ENCODE data around the gene CLSTN2. TPM values are rescaled to one million over a fixed set of nuclear protein-coding genes. Genes with fewer than 3 reads are reported as not detected.

The CLSTN2 gene
- total RNA-seq, 1 donor = not detected

DNA sequence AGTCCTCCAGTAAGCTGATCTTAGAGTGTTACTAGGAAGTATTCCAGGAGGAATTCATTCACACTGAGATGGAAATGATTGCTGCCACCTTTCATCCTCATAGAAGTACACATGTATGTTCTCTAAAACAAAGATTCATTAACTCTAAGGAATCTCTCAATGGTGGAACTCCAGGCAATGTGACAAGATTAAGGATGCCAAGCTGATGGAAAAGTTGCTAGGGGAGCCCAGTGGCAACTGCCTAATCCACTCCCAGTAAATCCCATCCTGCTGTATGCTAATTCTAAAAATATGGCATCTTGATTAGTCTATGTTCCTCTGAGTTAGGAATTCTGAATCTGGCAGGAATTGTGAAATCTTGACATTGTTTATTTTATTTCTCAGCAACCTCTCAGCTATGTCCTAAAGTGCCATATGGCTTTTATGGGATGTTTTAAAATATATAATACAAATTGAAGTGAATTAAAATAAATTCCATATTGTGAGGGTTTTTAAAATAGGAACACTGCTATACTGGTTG is 532.9 kb downstream of the CLSTN2 start:
- Histone ChIP-seq H3K4me3 (ENCODE audit: low read length) (no peak overlapping the region), H3K4me1 (ENCODE audit: insufficient read depth, low read length) (no peaks in the 10 kb centered on the region), H3K27me3 (ENCODE audit: insufficient read depth, low read length) (no peaks in the 10 kb centered on the region), H3K9me3 (ENCODE audit: low read depth, low read length) (no peaks in the 10 kb centered on the region)

DNA sequence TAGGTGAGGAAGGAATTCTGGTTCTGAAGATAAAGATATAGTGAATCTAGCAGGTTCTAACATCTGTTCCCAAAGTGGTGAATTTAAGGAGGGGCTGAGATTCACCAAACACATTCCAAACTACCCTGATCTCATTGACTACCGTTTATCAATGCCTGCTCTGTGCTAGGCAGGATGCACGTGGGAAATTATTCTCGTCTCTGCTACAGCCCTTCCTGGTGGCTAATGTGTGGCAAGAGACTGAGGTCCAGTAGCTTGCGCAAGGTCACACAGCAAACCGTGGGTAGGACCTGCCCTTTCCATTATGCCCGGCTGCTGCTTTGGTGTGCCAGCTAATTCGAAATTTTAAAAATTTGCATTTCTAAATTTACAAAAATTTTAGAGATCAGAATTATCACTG is 533.4 kb downstream of the CLSTN2 start:
- Histone ChIP-seq H3K4me3 (ENCODE audit: low read length) (no peak overlapping the region), H3K9me3 (ENCODE audit: low read depth, low read length) (no peaks in the 10 kb centered on the region), H3K27me3 (ENCODE audit: insufficient read depth, low read length) (no peaks in the 10 kb centered on the region), H3K4me1 (ENCODE audit: insufficient read depth, low read length) (no peaks in the 10 kb centered on the region)

DNA sequence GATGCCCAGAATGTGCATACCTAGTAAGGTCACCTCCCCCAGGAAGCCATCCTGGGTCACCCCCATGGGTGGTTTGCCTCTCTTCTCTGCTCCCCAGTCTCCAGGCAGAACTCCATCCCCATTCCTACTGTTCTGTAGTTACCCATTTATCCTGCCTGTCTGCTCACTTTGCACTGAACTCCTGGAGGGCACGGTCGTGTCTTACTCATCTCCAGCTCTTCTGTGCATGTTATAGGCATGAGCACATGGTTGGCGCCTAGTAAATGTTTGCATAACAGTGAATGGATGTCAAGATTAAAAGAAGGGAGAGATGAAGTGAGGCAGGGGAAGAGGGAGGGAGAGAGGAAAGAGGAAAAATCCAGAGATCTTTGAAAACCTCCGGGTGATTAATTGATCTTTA is 534.5 kb downstream of the CLSTN2 start:
- no peaks in the 10 kb centered on the region for H3K9me3 ChIP-seq (ENCODE audit: low read depth, low read length)
- H3K27me3 ChIP-seq (ENCODE audit: insufficient read depth, low read length) = no peaks in the 10 kb centered on the region
- no peaks in the 10 kb centered on the region for H3K4me1 ChIP-seq (ENCODE audit: insufficient read depth, low read length)
- H3K4me3 ChIP-seq (ENCODE audit: low read length) = no peak overlapping the region

DNA sequence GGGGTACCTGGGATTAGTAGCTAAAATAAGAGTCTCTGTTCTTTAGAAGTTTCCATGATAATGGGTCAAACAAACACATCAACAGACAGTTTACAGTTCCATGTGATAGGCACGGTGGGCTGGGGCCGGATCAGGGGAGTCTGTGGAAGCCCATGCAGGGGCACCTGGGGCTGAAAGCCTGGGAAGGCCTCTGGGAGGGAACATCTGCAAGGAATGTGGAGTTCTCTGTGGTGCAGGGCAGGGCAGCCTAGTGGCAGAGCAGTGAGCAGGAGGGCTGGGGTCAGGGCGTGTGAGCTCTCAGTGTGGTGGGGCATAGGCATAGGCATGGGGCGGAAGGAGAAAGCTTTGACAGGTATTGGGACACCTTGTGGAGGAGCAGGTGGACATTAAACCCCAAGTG is 535.2 kb downstream of the CLSTN2 start:
- Histone ChIP-seq H3K4me1 (ENCODE audit: insufficient read depth, low read length) (no peaks in the 10 kb centered on the region), H3K27me3 (ENCODE audit: insufficient read depth, low read length) (no peaks in the 10 kb centered on the region), H3K9me3 (ENCODE audit: low read depth, low read length) (no peaks in the 10 kb centered on the region), H3K4me3 (ENCODE audit: low read length) (no peak overlapping the region)

DNA sequence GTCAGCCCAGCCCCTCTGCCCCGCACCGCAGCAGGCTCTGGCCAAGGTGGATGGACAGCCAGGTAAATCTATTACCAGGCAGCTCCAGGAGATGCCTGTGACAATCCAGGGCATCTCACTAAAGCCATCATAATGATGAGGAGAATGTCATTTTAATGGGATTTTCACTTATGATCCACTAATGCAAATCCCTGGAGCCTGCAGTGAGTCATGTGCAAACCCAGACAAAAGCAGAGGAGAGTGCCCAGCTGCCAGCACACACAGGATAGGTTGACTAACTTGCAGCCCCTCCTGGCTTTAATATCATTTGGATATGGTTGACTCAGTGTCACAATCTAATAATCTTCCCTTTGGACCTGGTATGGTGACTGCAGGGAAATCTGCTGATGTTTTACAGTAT is 536.0 kb downstream of the CLSTN2 start:
- H3K27me3 ChIP-seq (ENCODE audit: insufficient read depth, low read length) = no peaks in the 10 kb centered on the region

DNA sequence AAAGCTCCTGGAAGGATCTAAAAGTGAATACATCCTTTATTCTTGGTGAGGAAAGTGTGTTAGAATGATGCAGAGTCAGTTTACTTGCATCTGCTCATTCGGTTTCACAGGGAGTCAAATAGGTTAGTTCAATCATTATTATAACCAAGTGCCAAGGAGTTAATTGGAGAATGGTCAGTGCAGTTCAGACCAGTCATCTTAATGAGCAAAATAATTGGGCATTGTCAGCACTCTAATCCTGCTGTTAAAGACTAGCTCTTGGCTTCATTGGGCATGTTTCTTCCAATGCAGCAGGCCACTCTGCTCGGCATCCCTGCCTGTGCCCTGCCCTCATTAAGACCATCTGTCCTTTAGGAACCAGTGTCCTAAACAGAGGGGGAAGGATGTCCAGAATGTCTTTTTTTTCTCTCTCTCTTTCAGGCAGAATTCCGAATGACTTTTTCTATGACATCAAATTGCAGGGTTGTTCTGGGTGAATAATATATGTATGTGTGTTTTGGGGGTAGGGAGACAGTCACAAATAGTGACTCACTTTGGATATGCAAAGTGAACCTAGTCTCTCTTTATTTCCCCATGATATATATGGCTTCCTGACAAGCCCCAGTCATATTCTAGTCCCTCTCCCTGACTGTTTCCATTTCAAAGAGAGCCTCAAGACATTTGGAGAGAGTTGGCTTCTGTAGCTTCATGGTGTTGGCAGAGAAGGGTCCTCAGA is 537.5 kb downstream of the CLSTN2 start:
- Histone ChIP-seq H3K9me3 (ENCODE audit: low read depth, low read length) (no peaks in the 10 kb centered on the region), H3K27me3 (ENCODE audit: insufficient read depth, low read length) (no peaks in the 10 kb centered on the region), H3K4me1 (ENCODE audit: insufficient read depth, low read length) (no peaks in the 10 kb centered on the region), H3K4me3 (ENCODE audit: low read length) (no peak overlapping the region)

More for the DNA sequence above, 536.0 kb downstream of the CLSTN2 start:
- Histone ChIP-seq H3K9me3 (ENCODE audit: low read depth, low read length) (no peaks in the 10 kb centered on the region), H3K4me1 (ENCODE audit: insufficient read depth, low read length) (no peaks in the 10 kb centered on the region), H3K4me3 (ENCODE audit: low read length) (no peak overlapping the region)

DNA sequence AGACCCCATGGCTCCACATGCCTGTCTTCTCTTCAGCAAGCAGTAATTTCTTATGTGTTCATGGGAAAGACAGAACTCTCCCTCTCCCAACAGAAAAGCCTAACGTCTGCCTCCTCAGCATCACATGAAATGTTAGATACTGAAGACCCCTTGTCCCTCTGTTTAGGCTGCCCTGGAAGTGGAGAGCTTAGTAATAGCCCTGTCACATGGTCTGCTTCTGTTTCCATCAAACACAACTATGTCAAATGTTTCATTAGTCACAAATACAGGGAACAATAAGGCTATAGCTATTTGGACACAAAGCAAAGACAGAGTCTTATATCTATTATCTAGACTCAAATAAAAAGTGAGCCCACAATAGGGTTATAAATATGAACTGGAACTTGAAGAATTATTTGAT is 552.6 kb downstream of the CLSTN2 start:
- Histone ChIP-seq H3K4me3 (ENCODE audit: low read length) (no peak overlapping the region), H3K9me3 (ENCODE audit: low read depth, low read length) (no peaks in the 10 kb centered on the region), H3K4me1 (ENCODE audit: insufficient read depth, low read length) (no peaks in the 10 kb centered on the region), H3K27me3 (ENCODE audit: insufficient read depth, low read length) (no peaks in the 10 kb centered on the region)

DNA sequence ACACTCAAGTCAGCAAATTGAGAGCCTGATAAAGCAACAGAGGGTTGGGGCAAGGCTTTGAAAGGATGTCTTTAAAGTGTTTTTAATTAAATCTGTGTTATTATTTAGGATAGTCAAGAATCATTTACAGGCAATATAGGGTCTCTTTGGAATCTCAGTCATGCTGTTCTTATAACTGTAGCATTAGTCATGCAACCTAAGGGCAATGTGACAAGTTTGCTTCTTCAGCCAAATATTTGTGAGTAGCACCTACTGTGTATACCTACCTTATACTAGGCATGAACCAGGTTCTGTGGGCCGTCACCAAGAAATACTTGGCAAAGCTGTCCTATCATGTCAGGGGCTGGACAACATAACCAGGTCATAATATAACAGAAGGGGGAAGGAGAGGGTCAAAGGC is 558.3 kb downstream of the CLSTN2 start:
- Histone ChIP-seq H3K27me3 (ENCODE audit: insufficient read depth, low read length) (no peaks in the 10 kb centered on the region), H3K4me3 (ENCODE audit: low read length) (no peak overlapping the region), H3K9me3 (ENCODE audit: low read depth, low read length) (no peaks in the 10 kb centered on the region), H3K4me1 (ENCODE audit: insufficient read depth, low read length) (no peaks in the 10 kb centered on the region)

DNA sequence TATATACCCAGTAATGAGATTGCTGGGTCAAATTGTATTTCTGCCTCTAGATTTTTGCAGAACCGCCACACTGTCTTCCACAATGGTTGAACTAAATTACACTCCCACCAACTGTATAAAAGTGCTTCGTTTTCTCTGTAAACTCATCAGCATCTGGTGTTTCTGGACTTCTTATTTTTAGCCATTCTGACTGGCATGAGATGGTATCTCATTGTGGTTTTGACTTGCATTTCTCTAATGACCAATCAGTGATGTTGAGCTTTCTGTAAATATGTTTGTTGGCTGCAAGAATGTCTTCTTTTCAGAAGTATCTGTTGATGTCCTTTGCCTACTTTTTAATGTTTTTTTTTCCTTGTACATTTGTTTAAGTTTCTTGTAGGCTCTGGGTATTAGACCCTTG is 560.0 kb downstream of the CLSTN2 start:
- no peaks in the 10 kb centered on the region for H3K4me1 ChIP-seq (ENCODE audit: insufficient read depth, low read length)
- H3K9me3 ChIP-seq (ENCODE audit: low read depth, low read length) = no peaks in the 10 kb centered on the region
- H3K27me3 ChIP-seq (ENCODE audit: insufficient read depth, low read length) = no peaks in the 10 kb centered on the region
- no peak overlapping the region for H3K4me3 ChIP-seq (ENCODE audit: low read length)

DNA sequence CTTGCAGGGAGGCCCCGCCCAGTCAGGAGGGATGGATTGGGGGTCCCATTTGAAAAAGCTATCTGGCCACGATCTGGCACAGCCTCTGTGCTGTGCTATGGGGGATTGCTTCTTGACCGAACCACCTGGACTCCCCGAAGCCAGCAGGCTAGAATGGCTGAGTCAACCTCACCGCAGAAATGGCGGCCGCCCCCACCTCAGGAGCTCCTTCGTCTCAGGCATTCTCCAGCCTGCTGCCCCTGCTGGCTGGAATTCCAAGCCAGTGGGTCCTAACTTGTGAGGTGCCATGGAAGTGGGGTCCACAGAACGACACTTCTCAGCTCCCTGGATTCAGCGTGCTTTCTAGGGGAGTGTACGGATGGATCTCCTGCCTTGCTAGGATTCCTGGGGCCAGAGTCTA is 562.3 kb downstream of the CLSTN2 start:
- Histone ChIP-seq H3K4me3 (ENCODE audit: low read length) (no peak overlapping the region), H3K27me3 (ENCODE audit: insufficient read depth, low read length) (no peaks in the 10 kb centered on the region), H3K9me3 (ENCODE audit: low read depth, low read length) (no peaks in the 10 kb centered on the region)

DNA sequence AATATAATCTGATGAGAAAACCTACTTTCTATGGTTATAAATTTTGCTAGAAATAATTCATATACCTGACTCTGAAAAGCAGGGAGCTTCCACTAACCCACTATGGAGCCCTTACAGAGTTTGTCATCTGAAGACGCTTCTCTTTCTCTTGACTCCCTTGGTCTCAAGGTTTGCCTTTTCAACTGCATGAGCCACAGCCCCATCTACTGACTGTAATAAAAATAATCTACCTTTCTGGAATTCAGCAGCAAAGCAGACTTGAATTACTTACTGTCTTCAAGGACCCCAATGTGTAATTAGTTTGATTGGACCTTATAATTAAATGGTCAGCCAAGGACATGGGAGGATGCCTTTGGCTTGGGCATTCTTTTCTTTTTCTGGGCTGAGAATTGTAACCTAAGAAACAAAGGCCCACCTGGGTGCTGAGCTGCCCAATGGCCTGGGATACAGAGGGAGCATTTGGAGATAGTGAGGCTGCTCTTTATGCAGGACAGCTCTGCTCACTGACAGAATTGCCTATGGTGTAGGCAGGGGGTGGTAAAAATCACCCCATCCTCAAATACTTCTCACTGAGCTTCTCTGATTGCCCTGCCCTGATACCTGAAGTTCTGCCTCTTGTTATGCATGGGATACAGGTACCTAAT is 564.3 kb downstream of the CLSTN2 start:
- H3K4me1 ChIP-seq (ENCODE audit: insufficient read depth, low read length) = no peaks in the 10 kb centered on the region
- no peaks in the 10 kb centered on the region for H3K9me3 ChIP-seq (ENCODE audit: low read depth, low read length)
- no peak overlapping the region for H3K4me3 ChIP-seq (ENCODE audit: low read length)
- H3K27me3 ChIP-seq (ENCODE audit: insufficient read depth, low read length) = no peaks in the 10 kb centered on the region

More for the DNA sequence above, 562.3 kb downstream of the CLSTN2 start:
- no peaks in the 10 kb centered on the region for H3K4me1 ChIP-seq (ENCODE audit: insufficient read depth, low read length)

DNA sequence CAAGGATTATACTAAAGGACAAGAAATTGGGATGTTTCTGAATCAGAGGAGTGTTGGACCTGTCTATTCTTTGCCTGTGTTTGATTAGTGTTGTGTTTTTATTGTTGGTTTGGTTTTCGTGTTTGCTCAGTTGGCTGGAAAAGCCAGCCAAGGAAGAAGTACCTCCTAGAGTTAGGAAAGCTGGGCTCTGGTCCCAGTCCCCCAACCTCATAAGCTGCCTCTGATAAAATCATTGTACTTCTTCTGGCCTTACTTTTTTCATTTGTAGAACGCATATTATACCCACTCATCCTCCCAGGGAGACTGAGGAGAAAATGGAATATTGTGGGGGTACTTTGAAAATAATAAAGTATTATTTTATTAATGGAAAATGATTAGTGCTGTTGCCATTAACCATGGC is 565.5 kb downstream of the CLSTN2 start:
- no peaks in the 10 kb centered on the region for H3K4me1 ChIP-seq (ENCODE audit: insufficient read depth, low read length)
- no peak overlapping the region for H3K4me3 ChIP-seq (ENCODE audit: low read length)
- no peaks in the 10 kb centered on the region for H3K9me3 ChIP-seq (ENCODE audit: low read depth, low read length)
- H3K27me3 ChIP-seq (ENCODE audit: insufficient read depth, low read length) = no peaks in the 10 kb centered on the region

DNA sequence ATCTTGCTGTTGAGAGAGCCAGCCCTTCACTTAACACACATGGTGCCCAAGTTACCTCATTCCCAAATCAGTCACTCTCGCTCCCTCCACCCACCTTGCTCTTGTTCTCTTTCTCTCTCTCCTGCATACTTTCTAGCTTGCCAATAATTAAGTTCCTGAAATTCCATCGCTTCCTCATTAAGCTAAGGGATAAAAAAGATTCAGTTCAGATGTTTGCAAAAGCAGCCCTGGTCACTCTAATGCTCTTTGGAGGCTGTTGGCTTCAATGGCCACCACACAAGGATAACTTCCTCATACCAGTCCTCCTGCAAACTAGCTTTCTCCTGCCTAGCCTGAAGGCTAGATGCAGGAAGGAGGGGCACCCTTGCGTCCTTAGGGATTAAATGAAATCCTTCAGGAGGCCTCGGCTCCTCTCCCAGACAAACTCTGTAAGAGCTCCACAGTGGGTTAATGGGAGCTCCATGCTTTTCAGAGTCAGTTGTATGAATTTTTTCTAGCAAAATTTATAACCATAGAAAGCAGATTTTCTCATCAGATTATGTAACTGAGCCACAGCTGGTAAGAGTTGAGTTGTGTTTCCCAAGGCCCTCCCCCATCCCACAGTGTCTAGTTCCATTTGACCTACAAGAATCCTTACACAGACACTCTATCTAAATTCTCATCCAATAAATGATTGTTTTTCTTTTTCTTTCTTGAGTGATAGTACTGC is 566.2 kb downstream of the CLSTN2 start:
- Histone ChIP-seq H3K9me3 (ENCODE audit: low read depth, low read length) (no peaks in the 10 kb centered on the region), H3K4me3 (ENCODE audit: low read length) (no peak overlapping the region), H3K4me1 (ENCODE audit: insufficient read depth, low read length) (no peaks in the 10 kb centered on the region), H3K27me3 (ENCODE audit: insufficient read depth, low read length) (no peaks in the 10 kb centered on the region)

DNA sequence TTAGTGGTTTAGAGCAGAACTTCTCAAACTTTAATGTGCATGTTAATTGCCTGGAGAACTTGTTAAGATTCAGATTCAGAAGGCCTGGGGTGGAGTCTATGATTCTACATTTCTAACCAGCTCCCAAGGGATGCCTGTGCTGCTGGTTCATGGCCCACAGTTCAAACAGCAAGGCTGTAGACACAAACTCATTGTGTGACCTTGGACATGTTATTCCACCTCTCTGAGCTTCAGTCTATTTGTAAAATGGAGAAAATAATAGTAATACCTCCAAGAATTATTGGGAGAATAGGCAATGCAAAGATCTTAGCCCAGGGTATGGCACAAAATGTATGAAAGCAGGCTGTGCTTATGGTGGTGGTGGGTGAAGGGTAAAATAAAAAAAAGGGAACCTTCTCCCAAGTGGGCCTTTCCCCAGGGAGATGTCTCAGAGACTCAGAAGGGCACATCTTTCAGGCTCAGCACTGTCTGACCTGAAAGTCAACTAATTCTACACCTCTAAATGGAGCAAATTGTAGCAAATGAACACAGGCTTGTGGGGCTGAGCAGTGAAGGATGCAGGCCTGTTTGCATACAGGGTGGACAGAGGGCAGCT is 566.9 kb downstream of the CLSTN2 start:
- H3K4me3 ChIP-seq (ENCODE audit: low read length) = no peak overlapping the region
- H3K9me3 ChIP-seq (ENCODE audit: low read depth, low read length) = no peaks in the 10 kb centered on the region
- H3K27me3 ChIP-seq (ENCODE audit: insufficient read depth, low read length) = no peaks in the 10 kb centered on the region
- no peaks in the 10 kb centered on the region for H3K4me1 ChIP-seq (ENCODE audit: insufficient read depth, low read length)

DNA sequence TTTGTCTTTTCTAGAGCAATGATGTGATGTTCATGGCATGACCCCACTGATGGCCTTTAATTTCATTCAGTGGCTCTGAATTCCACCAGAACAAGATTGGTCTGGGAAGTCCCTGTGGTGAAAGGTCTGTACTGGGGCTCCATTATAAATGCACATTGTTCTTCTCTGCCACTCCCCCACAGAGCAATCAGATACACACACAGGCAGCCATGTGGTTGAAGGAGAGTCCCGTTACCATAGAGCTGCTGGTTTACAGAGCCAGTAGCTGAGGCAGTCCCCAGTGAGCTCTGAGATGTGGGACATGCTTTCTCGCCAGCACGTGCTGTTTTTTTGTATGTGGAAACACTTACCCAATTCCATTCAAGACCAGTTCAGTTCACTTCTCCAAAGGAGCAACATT is 570.2 kb downstream of the CLSTN2 start:
- Histone ChIP-seq H3K4me1 (ENCODE audit: insufficient read depth, low read length) (no peaks in the 10 kb centered on the region), H3K4me3 (ENCODE audit: low read length) (no peak overlapping the region), H3K9me3 (ENCODE audit: low read depth, low read length) (no peaks in the 10 kb centered on the region), H3K27me3 (ENCODE audit: insufficient read depth, low read length) (no peaks in the 10 kb centered on the region)
